Measurements from ENCODE around the gene TNK1.
"Not testable (repeated sequence)": the region's sequence is repeated elsewhere in the genome, so short reads cannot be mapped to it uniquely, and the experiment has no call there.

TNK1 gene

DNA sequence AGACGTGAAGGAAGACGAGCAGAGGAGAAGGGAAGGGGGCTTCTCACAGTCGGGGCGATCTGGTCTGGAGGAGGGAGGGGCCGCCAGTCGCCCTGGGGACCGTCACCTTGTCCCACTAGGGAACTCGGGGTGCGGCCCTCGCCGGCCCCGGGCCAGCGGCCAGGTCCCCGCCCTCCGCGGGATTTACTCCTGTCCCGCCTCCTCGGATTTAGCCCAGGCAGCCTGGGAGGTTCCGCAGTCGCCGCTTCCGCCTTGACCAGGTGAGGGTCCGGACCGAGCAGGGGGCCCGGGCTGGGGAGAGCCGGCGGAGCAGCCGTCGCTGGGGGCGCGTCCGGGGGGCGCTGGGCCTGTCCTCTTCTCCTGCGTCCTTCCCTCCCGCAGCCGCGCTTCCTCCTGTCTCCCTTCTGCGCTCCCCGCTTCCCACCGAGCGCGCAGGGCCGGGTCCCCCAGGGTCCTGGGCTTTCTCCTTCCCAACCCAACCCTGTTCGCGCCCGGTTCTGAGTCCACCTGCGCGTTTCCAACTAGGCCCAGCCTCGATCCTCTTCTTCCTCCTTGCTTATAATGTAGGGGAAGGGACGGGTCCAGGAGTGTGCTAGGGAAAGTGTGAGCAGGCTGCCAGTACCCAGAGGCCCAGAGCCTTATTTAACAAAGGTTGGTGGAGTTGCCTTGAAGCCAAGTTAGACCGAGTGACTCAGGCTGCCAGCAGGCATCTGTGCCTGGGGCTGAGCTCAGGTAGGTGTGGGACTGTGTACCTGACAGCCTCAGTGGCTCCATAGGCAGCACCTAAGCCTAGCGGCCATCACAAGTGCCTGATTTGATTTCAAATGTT lies at the start of gene TNK1:
Gene TNK1 (plus strand): TSS at position 235 of the 829 bp plus-strand sequence. CDS start 1,838 bp downstream, outside the sequence.
- DNase-seq = no peak

DNA sequence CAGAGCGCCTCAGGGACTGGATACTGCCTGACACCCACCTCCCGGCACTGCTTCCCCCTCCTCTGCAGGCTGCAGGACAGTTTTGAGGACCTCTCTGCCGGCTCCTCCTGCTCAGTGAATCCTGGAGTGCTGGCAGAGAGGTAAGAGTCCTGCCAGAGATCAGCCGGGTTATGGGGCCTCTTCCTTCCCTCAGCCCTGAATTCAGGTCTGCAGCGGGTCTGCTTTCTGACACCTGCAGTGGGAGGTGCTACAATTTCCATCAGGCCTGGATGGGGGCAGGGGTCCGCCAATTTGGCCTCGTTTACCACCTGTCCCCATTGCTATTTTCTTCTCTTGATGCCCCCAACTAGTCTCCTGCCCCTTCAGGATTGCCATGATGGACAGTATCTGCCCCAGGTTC lies 48.8 kb upstream of the TNK1 start:
- DNase-seq = no peak

DNA sequence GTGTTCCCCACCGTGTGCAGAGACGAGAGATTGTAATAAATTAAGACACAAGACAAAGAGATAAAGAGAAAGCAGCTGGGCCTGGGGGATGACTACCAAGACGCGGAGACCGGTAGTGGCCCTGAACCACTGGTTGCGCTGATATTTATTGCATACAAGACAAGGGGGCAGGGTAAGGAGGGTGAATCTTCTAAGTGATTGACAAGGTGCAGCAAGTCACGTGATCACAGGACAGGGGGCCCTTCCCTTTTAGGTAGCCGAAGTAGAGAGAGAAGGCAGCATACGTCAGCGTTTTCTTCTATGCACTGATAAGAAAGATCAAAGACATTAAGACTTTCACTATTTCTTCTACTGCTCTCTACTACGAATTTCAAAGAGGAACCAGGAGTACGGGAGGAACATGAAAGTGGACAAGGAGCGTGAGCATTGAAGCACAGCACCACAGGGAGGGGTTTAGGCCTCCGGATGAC lies 48.3 kb upstream of the TNK1 start:
- DNase-seq = not testable (repeated sequence)

DNA sequence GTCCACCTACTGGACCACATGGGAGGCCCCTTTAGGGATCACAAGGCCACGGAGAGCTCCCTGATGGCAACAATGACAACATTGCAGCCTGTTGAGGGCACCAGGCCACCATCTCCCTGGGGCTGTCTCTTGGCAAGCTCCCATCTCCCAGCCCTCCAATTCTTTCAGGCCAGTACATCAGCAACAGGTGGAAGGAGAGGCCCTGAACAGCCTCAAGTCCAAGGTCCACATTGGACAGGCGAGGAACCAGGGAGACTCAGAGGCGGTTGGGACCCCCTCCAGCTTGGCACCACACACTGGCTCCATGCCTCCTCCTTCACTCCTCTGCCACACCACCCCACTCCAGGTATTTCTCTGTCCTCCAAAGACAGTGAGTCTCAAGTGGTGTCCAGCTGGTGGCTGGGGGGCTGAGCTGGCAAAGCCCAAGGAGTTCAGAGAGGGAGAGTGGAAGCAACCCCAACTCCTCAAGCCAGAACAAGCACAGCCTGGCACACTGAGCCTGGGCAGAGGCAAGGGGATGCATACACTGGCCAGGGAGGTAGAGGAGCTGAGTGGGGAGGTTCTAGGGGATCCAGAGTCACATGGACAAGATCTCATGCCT lies 45.9 kb upstream of the TNK1 start:
- no peak for DNase-seq

DNA sequence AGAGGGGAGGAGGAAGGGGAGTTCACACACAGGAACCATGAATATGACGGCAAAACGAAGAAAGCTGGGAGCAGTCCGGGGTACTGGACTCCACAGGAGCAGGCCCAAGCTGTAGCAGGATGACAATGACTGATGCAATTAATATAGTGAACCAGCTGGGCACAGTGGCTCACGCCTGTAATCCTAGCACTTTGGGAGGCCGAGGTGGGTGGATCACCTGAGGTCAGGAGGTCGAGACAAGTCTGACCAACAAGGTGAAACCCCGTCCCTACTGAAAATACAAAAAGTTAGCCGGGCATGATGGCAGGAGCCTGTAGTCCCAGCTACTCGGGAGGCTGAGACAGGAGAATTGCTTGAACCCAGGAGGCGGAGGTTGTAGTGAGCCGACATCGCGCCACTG lies 45.1 kb upstream of the TNK1 start:
- DNase-seq = not testable (repeated sequence)

DNA sequence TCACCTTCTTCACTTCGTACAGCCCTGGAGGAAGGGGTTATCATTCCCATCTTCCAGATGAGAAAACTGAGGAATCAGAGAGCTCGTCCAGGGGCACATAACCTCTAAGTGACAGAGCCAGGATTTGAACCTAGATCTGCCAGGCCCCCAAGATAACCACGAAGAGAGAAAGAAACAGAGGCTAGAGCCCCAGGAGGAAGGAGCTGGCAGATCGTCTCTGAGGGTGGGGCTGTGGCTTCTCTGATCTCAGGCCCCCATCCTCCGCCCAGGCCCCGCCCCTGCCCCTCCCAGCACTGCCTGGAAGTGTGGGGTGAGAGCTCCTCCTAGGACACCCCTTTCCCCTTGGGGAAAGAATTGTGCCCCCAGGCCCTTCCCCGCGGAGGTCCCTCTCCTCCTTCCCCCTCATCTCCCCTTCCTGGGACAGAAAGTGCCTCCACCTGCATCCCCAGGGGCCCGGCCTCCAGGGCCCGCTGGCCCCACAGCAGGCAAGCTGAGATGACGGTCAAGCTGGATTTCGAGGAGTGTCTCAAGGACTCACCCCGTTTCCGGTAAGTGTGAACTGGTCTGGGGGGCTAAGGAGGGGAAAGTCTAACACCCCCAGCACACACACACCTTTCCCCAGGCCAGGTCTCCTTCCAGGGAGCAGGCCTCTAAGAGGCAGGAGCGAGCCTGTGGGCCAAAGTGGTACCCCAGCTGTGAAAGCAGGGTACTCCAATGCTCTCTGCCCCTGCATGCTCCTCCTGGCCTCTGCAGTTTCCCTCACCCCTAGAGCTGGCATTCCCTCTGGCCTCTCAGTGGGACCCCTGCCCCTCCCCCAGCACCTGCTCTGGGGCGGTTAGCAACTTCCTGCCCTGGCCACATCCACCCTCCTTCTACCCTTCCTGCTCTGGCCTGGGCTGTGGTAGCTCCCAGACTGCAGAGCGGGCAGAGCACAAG lies 44.4 kb upstream of the TNK1 start, which contains the start of gene ACAP1:
Gene ACAP1 (plus strand): TSS at position 290 of the 936 bp plus-strand sequence. CDS start 206 bp downstream, at position 496.
- no peak for DNase-seq

DNA sequence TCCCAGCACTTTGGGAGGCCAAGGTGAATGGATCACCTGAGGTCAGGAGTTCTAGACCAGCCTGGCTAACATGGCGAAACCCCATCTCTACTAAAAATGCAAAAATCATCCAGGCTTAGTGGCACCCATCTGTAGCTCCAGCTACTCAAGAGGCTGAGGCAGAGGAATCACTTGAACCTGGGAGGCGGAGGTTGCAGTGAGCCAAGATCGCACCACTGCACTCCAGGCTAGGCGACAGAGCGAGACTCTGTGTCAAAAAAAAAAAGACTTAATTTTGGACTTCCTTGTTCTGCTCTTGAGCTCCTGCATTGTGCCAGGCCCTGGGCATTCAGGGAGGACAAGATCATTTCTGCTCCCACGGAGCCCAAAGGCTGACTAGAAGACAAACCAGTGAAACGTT lies 43.3 kb upstream of the TNK1 start:
- not testable (repeated sequence) for DNase-seq

DNA sequence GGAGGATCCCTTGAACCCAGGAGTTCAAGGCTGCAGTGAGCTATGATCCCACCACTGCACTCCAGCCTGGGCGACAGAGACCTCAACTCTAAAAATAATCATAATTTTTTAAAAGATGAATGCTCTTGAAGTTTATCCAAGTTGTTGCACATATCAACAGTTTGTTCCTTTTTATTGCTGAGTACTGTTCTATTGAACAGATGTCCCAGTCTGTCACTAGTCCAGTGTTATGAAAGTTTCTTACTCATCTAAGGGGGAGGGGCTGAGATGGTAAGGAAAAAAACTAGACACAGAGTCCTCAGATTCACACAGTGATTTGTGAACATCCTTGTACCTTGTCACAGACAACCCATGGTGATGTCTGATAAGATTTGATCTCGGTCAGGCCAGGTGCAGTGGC lies 40.7 kb upstream of the TNK1 start:
- DNase-seq = no peak

DNA sequence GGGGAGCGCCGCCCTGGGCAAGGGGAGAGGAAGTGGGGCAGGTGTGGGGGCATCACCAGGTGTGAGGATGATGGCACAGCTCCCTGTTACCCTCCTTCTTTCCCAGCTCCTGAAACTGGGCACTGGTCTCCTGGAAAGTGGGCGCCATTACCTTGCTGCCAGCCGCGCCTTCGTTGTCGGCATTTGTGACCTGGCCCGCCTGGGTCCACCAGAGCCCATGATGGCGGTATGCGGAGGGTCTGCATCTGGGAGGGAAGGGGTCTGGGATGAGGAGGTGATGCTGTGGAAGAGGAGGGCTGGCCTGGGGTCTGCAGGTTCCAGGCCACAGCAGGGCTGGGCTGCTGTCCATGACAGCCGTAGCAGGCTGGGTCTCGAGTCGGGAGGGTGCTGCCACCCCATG lies 39.0 kb upstream of the TNK1 start:
- no peak for DNase-seq

DNA sequence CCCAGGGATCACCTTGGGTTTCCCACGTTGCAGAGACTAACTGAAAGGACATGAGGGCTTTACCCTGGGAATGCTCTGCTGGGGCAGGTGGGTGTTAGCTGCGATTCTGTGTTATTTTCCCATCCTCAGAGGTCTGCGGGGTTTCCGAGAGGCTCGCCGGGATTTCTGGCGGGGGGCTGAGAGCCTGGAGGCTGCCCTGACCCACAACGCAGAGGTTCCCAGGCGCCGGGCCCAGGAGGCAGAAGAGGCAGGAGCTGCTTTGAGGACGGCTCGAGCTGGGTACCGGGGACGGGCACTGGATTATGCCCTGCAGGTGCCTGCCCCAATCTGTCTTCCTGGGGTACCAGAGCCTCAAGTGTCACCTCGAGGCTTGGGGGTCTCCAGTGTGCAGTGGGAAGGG lies 37.6 kb upstream of the TNK1 start:
- no peak for DNase-seq

DNA sequence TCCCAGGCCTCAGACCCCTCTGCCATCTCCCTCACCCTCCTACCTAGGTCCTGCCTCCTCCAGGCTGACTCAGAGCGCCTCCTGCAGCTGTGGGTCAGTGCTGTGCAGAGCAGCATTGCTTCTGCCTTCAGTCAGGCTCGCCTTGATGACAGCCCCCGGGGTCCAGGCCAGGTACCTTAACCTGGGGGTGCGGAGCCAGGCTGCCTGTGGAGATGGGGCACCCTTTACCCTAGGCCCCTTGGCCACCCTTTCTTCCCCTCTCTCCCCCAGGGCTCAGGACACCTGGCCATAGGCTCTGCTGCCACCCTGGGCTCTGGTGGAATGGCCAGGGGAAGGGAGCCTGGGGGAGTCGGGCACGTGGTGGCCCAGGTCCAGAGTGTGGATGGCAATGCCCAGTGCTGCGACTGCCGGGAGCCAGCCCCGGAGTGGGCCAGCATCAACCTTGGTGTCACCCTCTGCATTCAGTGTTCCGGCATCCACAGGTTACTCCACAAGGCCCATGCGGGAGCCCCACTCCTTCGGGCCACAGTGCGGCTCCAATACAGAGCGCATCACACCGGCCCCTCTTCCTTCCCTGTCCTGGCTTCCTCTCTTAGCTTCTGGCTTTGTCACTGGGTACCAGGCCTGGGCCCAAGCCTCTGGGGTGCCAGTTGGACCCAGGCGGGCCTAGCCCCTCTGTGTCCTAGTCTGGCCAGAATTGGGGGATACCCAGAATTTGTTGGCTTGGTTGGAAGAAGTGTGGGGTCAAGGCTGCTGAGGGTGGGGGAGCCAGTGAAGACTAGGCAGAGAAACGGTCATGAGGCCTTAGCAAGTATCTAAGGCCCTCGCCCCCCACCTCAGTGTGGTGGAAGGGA lies 33.9 kb upstream of the TNK1 start:
- no peak for DNase-seq

DNA sequence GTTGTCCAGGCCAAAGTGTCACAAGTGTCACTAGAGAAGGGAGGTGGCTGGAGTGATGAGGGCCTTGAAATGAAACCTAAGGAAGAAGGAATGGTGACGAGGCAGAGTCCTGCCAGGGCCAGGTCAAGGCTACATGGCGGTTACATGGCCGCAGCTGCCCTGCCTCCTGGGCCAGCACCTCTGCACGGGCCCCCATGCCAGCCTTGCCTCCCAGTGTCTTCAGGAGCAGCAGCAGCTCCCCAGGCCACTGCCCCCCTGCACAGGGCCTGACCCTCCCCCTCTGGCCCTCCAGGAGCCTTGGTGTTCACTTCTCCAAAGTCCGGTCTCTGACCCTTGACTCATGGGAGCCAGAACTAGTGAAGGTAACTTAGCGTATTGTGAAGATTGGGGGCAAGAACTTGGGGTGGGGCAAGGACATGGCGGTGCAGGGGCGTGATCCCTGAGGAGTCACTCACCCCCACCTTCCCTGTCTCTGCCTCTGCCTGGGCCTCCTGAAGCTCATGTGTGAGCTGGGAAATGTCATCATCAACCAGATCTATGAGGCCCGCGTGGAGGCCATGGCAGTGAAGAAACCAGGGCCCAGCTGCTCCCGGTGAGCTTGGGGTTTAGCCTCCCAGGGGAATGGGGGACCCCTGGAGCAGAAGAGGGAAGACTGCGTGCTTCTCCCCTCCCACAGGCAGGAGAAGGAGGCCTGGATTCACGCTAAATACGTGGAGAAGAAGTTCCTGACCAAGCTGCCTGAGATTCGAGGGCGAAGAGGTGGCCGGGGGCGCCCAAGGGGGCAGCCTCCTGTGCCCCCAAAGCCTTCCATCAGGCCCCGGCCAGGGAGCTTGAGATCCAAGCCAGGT lies 33.0 kb upstream of the TNK1 start:
- no peak for DNase-seq

DNA sequence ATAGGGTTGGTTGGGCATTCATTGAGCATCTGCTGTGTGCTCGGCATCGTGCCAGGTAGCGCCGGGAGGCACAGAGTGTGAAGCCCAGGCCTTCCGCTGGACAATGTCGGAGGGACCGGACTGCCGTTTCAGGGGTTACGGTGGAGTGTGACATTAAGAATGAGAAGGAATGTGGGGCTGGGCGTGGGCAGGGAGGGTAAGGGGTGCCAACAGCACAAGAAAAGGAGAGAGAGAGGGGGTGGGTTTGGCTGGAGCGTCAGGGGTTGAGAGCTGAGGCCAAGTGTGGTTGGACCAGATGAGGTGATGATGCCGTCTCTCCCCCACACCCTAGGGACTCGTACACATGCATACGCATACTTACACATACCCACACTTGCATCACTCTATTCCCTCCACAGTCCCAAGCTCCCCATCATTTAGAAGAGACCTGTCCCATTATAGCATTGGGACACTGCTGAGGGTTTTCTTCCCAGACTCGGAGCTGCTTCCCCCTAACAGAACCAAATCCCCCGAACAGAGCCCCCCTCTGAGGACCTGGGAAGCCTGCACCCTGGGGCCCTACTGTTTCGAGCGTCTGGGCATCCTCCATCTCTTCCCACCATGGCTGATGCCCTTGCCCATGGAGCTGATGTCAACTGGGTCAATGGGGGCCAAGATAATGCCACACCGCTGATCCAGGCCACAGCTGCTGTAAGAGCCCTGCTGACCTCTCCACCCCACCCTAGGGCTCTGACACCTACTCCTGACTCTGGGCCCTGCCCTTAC lies 32.2 kb upstream of the TNK1 start:
- DNase-seq = no peak

DNA sequence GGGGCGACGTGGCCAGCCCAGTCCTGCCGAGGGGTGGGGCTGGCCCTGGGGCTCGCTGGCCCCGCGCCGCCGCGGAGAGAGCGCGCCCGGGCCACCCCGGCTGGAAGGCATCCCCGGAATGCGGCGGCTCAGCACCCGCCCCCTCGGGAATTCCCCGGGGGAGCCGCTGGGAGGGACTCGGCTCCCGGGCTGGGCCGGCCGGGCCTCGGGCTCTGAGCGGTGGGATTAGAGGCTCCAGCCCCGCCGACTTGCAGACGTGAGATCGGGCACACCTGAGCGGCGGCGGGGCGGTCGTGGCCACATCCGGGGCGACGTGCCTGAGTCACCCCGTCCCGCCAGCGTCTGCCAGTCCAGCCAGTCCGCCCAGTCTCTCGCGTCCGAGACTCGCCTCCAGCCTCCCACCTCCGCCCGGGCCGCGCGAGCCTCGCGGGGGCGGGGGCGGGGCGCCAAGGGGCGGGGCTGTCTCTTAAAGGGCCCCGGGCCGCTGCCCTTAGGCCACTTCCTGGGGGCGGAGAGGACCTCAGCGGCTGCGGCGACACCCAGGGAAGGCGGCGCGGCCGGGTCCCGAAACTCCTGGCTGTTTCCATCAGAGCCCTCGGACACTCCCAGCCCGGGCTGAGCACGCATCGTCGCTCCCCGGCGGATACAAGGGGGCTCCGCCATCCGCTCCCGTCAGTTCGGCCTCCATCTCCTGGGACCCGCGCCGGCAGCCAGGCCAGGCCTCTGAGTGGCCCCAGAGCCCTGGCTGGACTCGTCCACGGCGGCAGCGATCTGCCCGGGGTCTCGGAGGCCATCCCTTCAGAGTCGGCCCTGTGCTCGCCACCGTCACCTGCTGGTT lies 29.0 kb upstream of the TNK1 start, which contains the start of gene KCTD11:
Gene KCTD11 (plus strand): TSS at position 498 of the 838 bp plus-strand sequence.
- DNase-seq = no peak

DNA sequence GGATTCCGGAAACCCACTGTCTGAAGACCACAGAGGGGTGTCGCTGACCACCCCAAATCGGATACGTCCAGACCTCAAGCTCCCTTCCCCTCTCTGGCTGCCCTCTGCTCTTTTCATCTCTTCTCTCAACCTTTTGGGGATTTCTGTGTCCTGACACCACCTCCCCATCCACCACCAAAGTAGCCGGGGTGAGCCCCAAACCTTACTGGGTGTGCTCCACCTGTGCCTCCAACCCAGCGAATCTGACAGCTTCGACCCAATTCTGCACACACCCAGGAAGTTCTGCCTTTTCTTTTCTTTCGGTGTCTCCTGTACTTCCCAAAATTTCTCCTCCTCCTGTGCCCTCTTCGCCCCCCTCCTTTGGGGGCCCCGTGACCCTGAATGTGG lies 28.4 kb upstream of the TNK1 start:
- DNase-seq = no peak

DNA sequence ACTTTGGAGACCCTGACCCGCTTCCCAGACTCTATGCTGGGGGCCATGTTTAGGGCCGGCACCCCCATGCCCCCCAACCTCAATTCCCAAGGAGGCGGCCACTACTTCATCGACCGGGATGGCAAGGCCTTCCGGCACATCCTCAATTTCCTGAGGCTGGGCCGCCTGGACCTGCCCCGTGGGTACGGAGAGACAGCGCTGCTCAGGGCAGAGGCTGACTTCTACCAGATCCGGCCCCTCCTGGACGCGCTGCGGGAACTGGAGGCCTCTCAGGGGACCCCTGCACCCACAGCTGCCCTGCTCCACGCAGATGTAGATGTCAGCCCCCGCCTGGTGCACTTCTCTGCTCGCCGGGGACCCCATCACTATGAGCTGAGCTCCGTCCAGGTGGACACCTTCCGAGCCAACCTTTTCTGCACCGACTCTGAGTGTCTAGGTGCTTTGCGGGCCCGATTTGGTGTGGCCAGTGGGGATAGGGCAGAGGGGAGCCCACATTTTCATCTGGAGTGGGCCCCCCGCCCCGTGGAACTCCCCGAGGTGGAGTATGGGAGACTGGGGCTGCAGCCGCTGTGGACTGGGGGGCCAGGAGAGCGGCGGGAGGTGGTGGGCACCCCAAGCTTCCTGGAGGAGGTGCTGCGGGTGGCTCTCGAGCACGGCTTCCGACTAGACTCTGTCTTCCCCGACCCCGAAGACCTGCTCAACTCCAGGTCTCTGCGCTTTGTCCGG lies 27.8 kb upstream of the TNK1 start:
- no peak for DNase-seq

DNA sequence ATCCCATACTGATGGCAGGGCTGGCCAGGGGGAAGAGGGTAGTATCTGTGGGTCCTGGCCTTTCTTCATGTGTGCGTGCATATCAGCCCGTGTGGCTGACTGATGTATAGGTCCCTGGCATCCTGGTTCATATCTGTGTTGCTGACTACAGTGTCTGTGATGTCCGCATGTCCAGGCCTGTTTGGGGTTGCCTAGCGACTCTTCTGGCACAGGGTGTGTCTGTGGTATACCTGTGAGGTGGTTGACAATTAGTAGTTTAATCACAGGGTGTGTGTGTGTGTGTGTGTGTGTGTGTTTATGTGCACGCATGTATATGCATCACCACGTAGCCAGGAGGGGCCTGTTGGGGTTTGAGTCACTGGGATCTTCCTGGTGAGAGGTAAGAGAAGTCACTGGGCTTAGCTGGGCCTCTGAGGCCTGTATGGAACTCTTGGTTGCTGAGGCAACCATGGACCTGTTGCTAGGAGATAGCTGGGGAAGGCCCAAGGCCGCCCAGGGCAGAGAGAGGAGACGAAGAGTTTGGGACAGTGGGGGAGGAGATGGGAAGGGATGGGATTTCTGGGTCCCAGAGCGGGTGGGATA lies 26.5 kb upstream of the TNK1 start:
- no peak for DNase-seq

DNA sequence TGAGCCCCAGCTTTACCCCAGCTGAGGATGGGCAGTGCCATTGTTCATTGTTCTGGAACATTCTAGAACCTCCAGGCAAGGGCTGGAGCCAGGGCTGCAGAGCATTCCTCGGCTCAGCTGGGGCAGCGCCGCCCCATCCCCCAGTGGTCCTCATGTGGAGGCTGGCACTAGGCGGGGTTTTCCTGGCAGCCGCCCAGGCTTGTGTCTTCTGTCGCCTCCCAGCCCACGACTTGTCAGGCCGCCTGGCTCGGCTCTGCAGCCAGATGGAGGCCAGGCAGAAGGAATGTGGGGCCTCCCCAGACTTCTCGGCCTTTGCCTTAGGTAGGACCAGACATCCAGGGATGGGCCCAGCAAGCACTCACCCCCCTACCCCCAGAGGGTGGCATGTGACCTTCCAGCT lies 25.8 kb upstream of the TNK1 start, which contains the start of gene TMEM95:
Gene TMEM95 (plus strand): TSS at position 104 of the 400 bp plus-strand sequence. CDS start 49 bp downstream, at position 153.
- DNase-seq = no peak

Data from NCI-H1417 treated with DMSO at 0.1 percent for 48 hours (cell line).